Lung (tissue), 12 donors: ENCODE results near the gene SMTNL1. TPM values are rescaled to one million over a fixed set of nuclear protein-coding genes. Genes with fewer than 3 reads are reported as not detected.

Source experiments
- ATAC-seq: fragments of 200-7000 bp; cut with Tn5 transposase; one replicate; pipeline ENCODE4 v1.9.1; 2020; ENCODE audit warnings: moderate number of reproducible peaks; ENCODE audit not compliant: insufficient read depth, low FRiP score
- DNase-seq, 3 donors: peaks; one replicate each; pipeline ENCODE4 v3.0.0-alpha.2; 2013 to 2017
- H3K27ac ChIP-seq, 2 donors: one replicate each; pipeline ENCODE4 v1.5.1; 2013; ENCODE audit warnings: mild to moderate bottlenecking in 2 of 2, moderate library complexity in 2 of 2, control low read depth in 1 of 2, inconsistent platforms in 1 of 2, low read depth in 1 of 2, low read length in 1 of 2
- H3K27me3 ChIP-seq, 3 donors: one replicate each; pipeline ENCODE4 v1.5.1; 2013; ENCODE audit warnings: low read length in 2 of 3; ENCODE audit not compliant: control insufficient read depth in 3 of 3, insufficient read depth in 3 of 3
- H3K36me3 ChIP-seq, 4 donors: one replicate each; pipeline ENCODE4 v1.5.1; 2013; ENCODE audit warnings: low read length in 4 of 4, mild to moderate bottlenecking in 1 of 4, moderate library complexity in 1 of 4; ENCODE audit not compliant: control insufficient read depth in 4 of 4, insufficient read depth in 4 of 4
- H3K4me1 ChIP-seq, 5 donors: one replicate each; pipeline ENCODE4 v1.5.1; 2013; ENCODE audit warnings: low read length in 5 of 5, mild to moderate bottlenecking in 2 of 5, moderate library complexity in 1 of 5; ENCODE audit not compliant: control insufficient read depth in 5 of 5, insufficient read depth in 5 of 5
- H3K4me3 ChIP-seq: one replicate; pipeline ENCODE4 v1.5.1; 2013; ENCODE audit warnings: mild to moderate bottlenecking, control low read depth, moderate library complexity
- H3K9ac ChIP-seq, 2 donors: one replicate each; pipeline ENCODE4 v1.5.1; 2013; ENCODE audit warnings: low read length in 2 of 2, control low read depth in 1 of 2; ENCODE audit not compliant: insufficient read depth in 1 of 2
- H3K9me3 ChIP-seq, 4 donors: one replicate each; pipeline ENCODE4 v1.5.1; 2013; ENCODE audit warnings: low read length in 3 of 4, mild to moderate bottlenecking in 1 of 4, moderate library complexity in 1 of 4; ENCODE audit not compliant: control insufficient read depth in 4 of 4, insufficient read depth in 3 of 4
- WGBS, 2 donors: extraction: QIAGEN DNeasy Blood & Tissue Kit; methylation state at CpG; one replicate each; pipeline ENCODE4 v1.1.7; 2013; 5-methylcytosine and 5-hydroxymethylcytosine counted together
- polyA plus RNA-seq, 2 donors: library from polyadenylated mRNA; stranded (reverse); fragments of 200-250 nt; gene quantifications; one replicate each; pipeline ENCODE4 v1.2.1, GENCODE V29; 2013
- total RNA-seq, 2 donors: library from RNA; depleted of rRNA in 1 of 2; stranded (reverse); fragments of >200 nt in 1 of 2; gene quantifications; one replicate each; pipeline ENCODE4 v1.2.1, GENCODE V29; 2014 to 2021
- TF ChIP-seq, protein P1 (sequence below): IDR thresholded peaks from 2 replicates; pipeline ENCODE4 v1.5.1; 2012; ENCODE audit warnings: mild to moderate bottlenecking; ENCODE audit errors: control extremely low read depth, extremely low read depth
- donor health status: control.
- donor health status: control.
- donor health status: Bipolar disorder and iron deficiency.
- donor health status: healthy.
- donor health status: DM: yes; HTN: yes; CAD: no.

SMTNL1 gene
- total and polyA plus RNA-seq, 4 donors: not detected

DNA sequence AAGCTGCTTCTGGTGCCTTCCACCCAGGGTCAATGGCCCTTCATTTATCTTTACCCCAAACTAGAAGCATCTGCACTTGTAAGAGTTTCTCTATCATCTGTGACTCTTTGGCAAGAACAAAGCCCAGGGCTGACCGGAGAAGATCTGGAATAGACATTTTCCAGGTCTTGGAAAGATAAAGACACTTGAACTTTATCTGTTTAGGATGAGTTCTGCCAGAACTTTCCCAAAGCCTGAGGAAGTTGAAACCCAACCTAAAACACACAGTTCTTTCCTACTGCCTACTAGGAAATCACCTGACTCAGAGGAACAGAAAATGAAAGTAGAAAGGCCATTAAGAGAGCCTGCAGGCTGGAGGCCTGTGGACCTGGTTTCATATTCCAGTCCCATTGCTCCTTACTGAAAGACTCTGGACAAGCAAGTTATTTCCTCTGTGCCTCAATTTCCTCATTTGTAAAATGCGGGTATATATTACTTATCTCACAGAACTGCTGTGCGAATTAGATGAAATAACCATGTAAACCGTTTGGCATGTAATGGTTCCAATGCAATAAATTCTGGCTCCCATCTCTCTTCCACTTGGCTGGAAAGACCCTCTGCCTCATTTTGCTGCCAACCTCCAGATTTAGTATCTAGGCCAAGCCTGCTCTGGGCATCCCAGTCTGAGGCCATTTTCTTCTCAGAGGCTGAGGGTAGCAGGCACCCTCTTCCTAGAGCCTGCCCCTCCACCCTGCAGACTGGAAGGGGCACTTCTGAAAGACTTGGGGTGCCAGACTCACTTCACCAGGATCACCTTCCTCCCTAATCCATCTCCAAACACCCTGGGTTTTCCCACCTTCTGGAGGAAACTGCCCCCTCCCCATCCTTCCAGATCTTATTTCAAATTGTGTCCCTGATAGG lies 28.9 kb downstream of the SMTNL1 start:
- peak in 2 of 3 donors; percentile 57 to 65 for DNase-seq
- H3K27ac ChIP-seq: peak overlapping the region; percentile 75 to 95
- no peaks in the 10 kb centered on the region for H3K9me3 ChIP-seq
- H3K4me1 ChIP-seq: peaks cover 0 to 18% (median 8%) of the 10 kb centered on the region in 5 donors
- no peaks in the 10 kb centered on the region for H3K27me3 ChIP-seq
- peaks cover 0 to 1% (median 0%) of the 10 kb centered on the region in 4 donors for H3K36me3 ChIP-seq
- 15 to 16% methylated on average over 4 of the region's 4 CpGs for WGBS, 2 donors
- peak overlapping the region; percentile 21 for H3K4me3 ChIP-seq
- peak overlapping the region; percentile 19 to 56 for H3K9ac ChIP-seq
- TF ChIP-seq, protein P1, sequence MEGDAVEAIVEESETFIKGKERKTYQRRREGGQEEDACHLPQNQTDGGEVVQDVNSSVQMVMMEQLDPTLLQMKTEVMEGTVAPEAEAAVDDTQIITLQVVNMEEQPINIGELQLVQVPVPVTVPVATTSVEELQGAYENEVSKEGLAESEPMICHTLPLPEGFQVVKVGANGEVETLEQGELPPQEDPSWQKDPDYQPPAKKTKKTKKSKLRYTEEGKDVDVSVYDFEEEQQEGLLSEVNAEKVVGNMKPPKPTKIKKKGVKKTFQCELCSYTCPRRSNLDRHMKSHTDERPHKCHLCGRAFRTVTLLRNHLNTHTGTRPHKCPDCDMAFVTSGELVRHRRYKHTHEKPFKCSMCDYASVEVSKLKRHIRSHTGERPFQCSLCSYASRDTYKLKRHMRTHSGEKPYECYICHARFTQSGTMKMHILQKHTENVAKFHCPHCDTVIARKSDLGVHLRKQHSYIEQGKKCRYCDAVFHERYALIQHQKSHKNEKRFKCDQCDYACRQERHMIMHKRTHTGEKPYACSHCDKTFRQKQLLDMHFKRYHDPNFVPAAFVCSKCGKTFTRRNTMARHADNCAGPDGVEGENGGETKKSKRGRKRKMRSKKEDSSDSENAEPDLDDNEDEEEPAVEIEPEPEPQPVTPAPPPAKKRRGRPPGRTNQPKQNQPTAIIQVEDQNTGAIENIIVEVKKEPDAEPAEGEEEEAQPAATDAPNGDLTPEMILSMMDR: no peak
- peak; percentile 38 for ATAC-seq

DNA sequence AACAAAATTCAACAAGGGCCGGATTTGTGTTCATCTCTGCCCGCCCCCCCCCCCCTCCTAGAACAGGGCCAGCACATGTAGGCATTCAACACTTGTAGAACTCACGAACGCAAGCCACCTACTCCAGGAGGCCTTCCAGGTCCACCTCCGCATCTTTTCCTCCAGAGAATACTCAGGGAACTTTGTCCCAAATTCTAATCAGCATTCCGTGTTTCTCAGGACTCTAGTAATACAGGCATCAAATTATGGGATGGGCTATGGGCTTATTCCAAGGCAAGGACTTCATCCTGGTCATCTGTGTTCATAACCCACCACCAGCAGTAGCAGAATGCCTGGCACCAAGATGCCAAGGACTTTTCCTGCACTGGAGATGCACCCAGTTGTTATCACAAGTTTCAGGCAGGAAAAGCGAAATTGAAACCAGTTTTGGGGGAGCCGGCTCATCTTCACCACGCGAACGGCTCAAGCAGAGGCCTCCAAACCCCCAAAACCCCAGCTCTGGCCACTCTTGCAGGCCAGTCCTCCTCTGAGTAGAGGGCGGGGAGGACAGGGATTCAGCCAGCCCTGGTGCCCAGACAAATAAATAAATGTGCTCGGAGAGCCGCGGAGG lies 29.6 kb downstream of the SMTNL1 start:
- peak in 1 of 3 donors; percentile 62 for DNase-seq
- peak; percentile 1 for ATAC-seq
- 2 to 3% methylated on average over 15 of the region's 15 CpGs for WGBS, 2 donors

DNA sequence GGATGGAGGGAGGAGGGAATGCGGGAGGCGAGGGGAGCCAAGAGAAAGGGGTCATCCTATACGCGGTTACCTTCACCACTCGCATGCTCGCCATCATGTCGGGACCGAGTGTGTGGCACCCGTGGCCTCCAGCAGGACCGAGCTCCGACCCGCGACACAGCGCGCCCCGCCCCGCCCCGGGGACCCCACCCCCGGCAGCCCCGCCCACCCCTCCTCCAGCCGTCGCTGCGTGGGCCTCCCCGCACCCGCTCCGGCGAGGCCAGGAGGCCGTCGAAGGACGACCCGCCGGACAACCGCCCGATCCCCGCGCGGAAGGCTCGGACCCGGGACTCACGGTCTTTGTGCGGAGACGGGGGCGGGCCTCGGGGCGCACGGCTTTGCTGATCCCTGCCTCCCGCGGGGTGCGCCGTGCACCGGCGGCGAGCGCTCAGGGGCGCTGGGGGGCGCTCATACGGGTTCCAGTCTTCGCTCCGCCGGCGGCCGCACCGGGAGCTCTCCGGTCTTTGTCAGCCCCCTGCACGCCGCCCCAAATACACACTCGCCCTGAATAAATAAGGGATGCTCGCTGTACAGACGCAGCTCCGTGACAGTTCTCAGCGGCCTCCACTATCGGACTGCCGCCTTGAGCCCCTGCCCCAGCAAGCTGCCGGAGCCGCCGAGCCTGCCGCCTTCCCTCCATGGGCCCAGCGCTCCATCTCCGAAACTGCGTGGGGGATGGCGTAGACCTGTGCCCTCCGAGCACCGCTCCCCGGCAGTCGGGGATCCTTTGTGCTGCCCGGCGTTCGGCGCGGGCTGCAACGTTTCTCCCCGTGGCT lies 30.3 kb downstream of the SMTNL1 start, which contains the start of gene UBE2L6:
TSS of gene UBE2L6 (minus strand) at position 158 of the 815 bp plus-strand sequence. CDS start at position 97, 61 bp downstream.
- ATAC-seq (peak; percentile 81), DNase-seq (peak; percentile 68 to 75 (median 72))
- WGBS, 2 donors: 1% methylated on average over 72 to 92 of the region's 92 CpGs
- peak within 1 kb of the TSS; percentile 75 to 95 for H3K27ac ChIP-seq
- peaks cover 0 to 18% (median 8%) of the 10 kb centered on the region in 5 donors for H3K4me1 ChIP-seq
- TF ChIP-seq, protein P1: peak; percentile 4
- peak within 1 kb of the TSS; percentile 21 to 78 for H3K9ac ChIP-seq
- H3K9me3 ChIP-seq: no peaks in the 10 kb centered on the region
- H3K27me3 ChIP-seq: no peaks in the 10 kb centered on the region
- H3K36me3 ChIP-seq: no peaks in the 10 kb centered on the region
- H3K4me3 ChIP-seq: peak within 1 kb of the TSS; percentile 97

More for the DNA sequence above, 29.6 kb downstream of the SMTNL1 start:
- Histone ChIP-seq H3K36me3 (peaks cover 0 to 1% (median 0%) of the 10 kb centered on the region in 4 donors), H3K27me3 (no peaks in the 10 kb centered on the region), H3K4me3 (peak overlapping the region; percentile 97), H3K4me1 (peaks cover 0 to 18% (median 8%) of the 10 kb centered on the region in 5 donors), H3K27ac (peak overlapping the region; percentile 43 to 95), H3K9me3 (no peaks in the 10 kb centered on the region), H3K9ac (peak overlapping the region; percentile 21 to 78)
- TF ChIP-seq, protein P1: no peak
